Activated CD4-positive, alpha-beta memory T cell treated with anti-CD3 and anti-CD28 coated beads, Interleukin-2, amount 10 ng/mL, durations not matched to agents 7 days and 5 days (primary cell): ENCODE data around the gene GPR18. TPM values are rescaled to one million over a fixed set of nuclear protein-coding genes. Genes with fewer than 3 reads are reported as not detected.
A peak's percentile ranks its signal among the peaks of the same experiment; 100 is the strongest.

Source experiments
- CTCF ChIA-PET: fragments of 350-600 bp; sonication (Branson Sonifier 250); formaldehyde crosslinking; loops from one replicate; lab custom pipeline; 2021; ENCODE audit warnings: antibody characterized with exemption, inconsistent platforms; lab: Charles Lee
- POLR2A ChIA-PET: fragments of 350-600 bp; sonication (Branson Sonifier 250); formaldehyde crosslinking; loops from one replicate; lab custom pipeline; 2021; ENCODE audit warnings: antibody characterized with exemption; lab: Charles Lee
- DNase-seq: peaks from one replicate; pipeline ENCODE4 v3.0.0-alpha.2; 2020
- H3K27ac Mint-ChIP-seq: one replicate; pipeline ENCODE4 v1.8.0; 2021; ENCODE audit warnings: mild to moderate bottlenecking, mixed read lengths
- H3K27me3 Mint-ChIP-seq: one replicate; pipeline ENCODE4 v1.8.0; 2021; ENCODE audit warnings: mixed read lengths
- H3K36me3 Mint-ChIP-seq: one replicate; pipeline ENCODE4 v1.8.0; 2021; ENCODE audit warnings: low read depth, mixed read lengths
- H3K4me1 Mint-ChIP-seq: one replicate; pipeline ENCODE4 v1.8.0; 2021; ENCODE audit warnings: mixed read lengths
- H3K4me3 Mint-ChIP-seq: one replicate; pipeline ENCODE4 v1.8.0; 2021; ENCODE audit warnings: mild to moderate bottlenecking, mixed read lengths
- H3K9me3 Mint-ChIP-seq: one replicate; pipeline ENCODE4 v1.8.0; 2021; ENCODE audit warnings: mixed read lengths
- total RNA-seq, 2 experiments: library from RNA; stranded (reverse); gene quantifications; one replicate each; pipeline ENCODE4 v1.2.3, GENCODE V29; 2021

The GPR18 gene
- total RNA-seq, 2 experiments from 2014 or later: 10.3 to 10.4 TPM

- Mint-ChIP-seq H3K4me1 (peaks cover 56% of the 10 kb centered on the region), H3K27ac (no peak overlapping the region), H3K9me3 (no peaks in the 10 kb centered on the region), H3K27me3 (peaks cover 11% of the 10 kb centered on the region), H3K4me3 (peak overlapping the region; percentile 31), H3K36me3 (peaks cover 49% of the 10 kb centered on the region)
- CTCF ChIA-PET: interaction anchor here (1.6 to 12.7 kb wide), 4 partner anchors 9 to 61 kb away, joined by 3 to 179 read pairs (median 9); no protein-coding TSS in a partner anchor
- POLR2A ChIA-PET: interaction anchor here (1.3 to 5.0 kb wide), 7 partner anchors 10 to 52 kb away, joined by 3 to 28 read pairs (median 8); partner anchors contain the start of gene GPR18
- no peak for DNase-seq
Measured at GRCh38 chr13:99205621-99206220, 52.5 kb downstream of the GPR18 start.

Other genes starting within 250 kb of the GPR18 start
- 10 to 100 TPM; 53.8 to 55.2 TPM for gene UBAC2, start 57.5 kb downstream of the GPR18 start, total RNA-seq
- gene GPR183, start 49.0 kb upstream of the GPR18 start, total RNA-seq: 10 to 100 TPM; 43.7 to 46.2 TPM
- gene TM9SF2, start 243.1 kb upstream of the GPR18 start, total RNA-seq: 10 to 100 TPM; 84.5 to 88.6 TPM